Left colon (tissue), 2 donors: Measurements from ENCODE around the gene ATRX. TPM values are rescaled to one million over a fixed set of nuclear protein-coding genes. Genes with fewer than 3 reads are reported as not detected.
"Not testable (repeated sequence)": the region's sequence is repeated elsewhere in the genome, so short reads cannot be mapped to it uniquely, and the experiment has no call there.

Experiments used
- ATAC-seq: fragments of 200-7000 bp; cut with Tn5 transposase; one replicate; pipeline ENCODE4 v1.9.1; 2020; ENCODE audit warnings: mild to moderate bottlenecking, moderate library complexity
- DNase-seq, 2 donors: peaks; one replicate each; pipeline ENCODE4 v3.0.0-alpha.2; 2020
- intact Hi-C, 2 donors: fragments of 100-400 bp; cut with DNase I in 1 of 2; cut with micrococcal nuclease in 1 of 2; formaldehyde crosslinking; loops; one replicate each; pipeline versions ENCODE4 v1.11.2 to v1.14.0; 2022; cut with DNase I, micrococcal nuclease
- total RNA-seq, 2 donors: library from RNA; stranded (reverse); fragmentation: NEBNext Ultra II Directional; extraction: Animal tissue kit (Norgen Biotek cat#: 25700); gene quantifications; one replicate each; pipeline ENCODE4 v1.2.1, GENCODE V29; 2021
- donor health status: DM: no; HTN: no; CAD: no.
- donor health status: DM: yes; HTN: yes; CAD: no.

The ATRX gene
- total RNA-seq, 2 donors from 2014 or later, result 46.0 to 49.8 TPM

GRCh38 chrX:77639820-77640219 lies 146.2 kb downstream of the ATRX start:
- ATAC-seq (no peak), DNase-seq (no peak)
- intact Hi-C loops, result no loop called here

DNA sequence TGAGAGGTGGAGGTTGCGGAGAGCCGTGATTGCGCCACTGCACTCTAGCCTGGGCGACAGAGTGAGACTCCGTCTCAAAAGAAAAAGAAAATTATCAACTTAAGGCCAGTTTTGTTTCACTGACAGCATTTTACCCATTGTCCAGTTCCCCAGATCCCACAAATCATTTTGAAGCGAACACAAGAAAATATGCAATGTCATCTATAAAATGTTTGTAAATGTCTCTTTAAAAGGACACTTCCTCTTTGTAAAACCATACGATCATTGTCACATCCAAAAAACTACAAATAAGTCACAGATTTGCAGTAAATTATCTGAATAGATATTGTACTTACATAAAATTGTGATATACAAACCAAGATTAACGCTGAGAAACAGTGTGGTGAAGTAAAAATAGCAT lies 147.6 kb downstream of the ATRX start:
- intact Hi-C loops, result no loop called here
- no peak for ATAC-seq
- DNase-seq, result no peak

- DNase-seq (no peak), ATAC-seq (no peak)
- intact Hi-C loops, result no loop called here
Observed at GRCh38 chrX:77635373-77635772, 150.6 kb downstream of the ATRX start.

DNA sequence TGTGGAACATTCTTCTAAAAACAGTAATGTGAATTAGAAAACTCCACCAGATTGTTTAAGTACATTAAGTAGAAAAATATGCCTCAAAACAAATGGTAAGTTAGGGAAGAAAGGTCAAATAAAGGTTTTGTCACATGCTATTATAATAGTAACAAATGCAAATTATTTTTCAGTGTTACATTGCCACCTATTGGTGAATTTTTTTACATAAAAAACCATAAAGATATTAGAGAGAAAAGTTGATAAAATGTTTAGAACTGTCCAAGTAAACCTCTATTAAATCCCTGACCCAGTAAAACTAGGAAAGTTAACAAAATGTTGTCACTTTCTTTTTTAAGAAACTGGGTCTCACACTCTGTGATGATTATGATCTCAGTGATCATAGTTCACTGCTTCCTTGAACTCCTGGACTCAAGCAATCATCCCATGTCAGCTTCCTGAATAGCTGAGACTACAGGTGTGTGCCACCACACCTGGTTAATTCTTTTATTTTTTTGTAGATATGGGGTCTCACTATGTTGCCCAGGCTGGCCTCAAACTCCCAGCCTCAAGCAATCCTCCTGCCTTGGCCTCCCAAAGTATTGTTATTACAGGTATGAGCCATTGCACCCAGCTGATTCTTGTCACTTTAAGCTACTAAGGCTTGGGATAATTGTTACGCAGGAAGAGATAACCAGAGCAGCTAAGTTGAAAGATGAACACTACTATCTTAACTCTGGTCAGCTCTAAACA lies 157.6 kb downstream of the ATRX start:
- intact Hi-C loops, result no loop called here
- no peak for DNase-seq
- ATAC-seq, result peak; percentile 83

- no peak for ATAC-seq
- no peak for DNase-seq
- intact Hi-C loops, result no loop called here
Observed at GRCh38 chrX:77622672-77623071, 163.3 kb downstream of the ATRX start.

GRCh38 chrX:77622233-77622632 lies 163.8 kb downstream of the ATRX start:
- intact Hi-C loops, result no loop called here
- DNase-seq (no peak), ATAC-seq (no peak)

DNA sequence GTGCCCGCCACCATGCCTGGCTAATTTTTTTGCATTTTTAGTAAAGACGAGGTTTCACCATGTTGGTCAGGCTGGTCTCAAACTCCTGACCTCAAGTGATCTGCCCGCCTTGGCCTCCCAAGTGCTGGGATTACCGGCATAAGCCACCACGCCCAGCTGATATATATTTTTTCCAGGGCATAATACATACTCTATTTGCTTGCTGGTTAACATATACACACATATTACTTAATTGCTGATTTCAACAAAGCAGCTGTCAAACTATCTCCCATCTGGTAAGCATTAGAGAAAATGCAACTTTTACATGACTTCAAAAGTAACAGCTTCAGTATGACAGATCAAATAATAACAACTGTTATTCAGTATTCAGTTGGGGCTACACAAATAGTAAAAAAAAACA lies 164.6 kb downstream of the ATRX start:
- DNase-seq, ATAC-seq, intact Hi-C loops: not testable (repeated sequence)

DNA sequence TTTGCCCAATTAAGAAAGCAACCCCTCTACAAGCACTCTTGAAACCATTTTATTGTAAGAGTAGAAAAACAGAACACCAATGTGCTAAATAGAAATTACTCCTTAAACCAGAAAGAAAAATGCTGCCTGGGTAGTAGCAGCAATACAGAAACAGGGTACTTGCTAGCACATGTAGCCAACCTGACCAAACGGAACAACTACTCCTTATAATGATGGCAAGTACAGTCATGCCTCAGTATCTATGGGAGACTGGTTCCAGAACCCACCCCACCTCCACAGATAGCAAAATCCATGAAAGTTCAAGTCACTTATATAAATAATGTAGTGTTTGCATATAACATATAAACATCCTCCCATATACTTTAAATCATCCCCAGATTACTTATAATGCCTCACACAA lies 168.8 kb downstream of the ATRX start:
- no peak for ATAC-seq
- intact Hi-C loops, result no loop called here
- no peak for DNase-seq

GRCh38 chrX:77603635-77604336 lies 182.2 kb downstream of the ATRX start:
- ATAC-seq, result no peak
- intact Hi-C loops, result no loop called here

GRCh38 chrX:77597511-77597910 lies 188.5 kb downstream of the ATRX start:
- ATAC-seq (no peak), DNase-seq (no peak)
- intact Hi-C loops, result no loop called here

More at GRCh38 chrX:77603635-77604336, 182.2 kb downstream of the ATRX start:
- DNase-seq, result no peak

DNA sequence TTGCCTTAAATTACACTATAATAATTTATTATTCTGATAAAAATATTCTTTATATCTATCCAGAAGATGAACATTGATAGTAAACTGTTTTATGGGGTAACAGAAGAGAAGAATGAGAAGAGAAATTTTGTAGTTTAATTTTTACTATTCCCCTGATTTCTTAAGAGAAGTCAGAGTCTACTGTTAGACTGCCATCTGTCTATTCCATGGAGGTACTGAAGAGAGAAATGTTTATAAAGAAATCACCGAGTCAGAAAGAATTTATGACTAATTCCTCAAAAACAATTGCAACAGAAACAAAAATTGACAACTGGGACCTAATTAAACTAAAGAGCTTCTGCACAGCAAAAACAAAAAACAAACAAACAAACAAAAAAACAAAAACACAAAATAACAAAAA lies 188.9 kb downstream of the ATRX start:
- DNase-seq, result no peak
- no peak for ATAC-seq
- intact Hi-C loops, result no loop called here

GRCh38 chrX:77595848-77596247 lies 190.2 kb downstream of the ATRX start:
- ATAC-seq, result no peak
- intact Hi-C loops, result no loop called here
- no peak for DNase-seq

- ATAC-seq, result no peak
- no peak for DNase-seq
- intact Hi-C loops, result no loop called here
Observed at GRCh38 chrX:77572322-77572721, 213.7 kb downstream of the ATRX start.

DNA sequence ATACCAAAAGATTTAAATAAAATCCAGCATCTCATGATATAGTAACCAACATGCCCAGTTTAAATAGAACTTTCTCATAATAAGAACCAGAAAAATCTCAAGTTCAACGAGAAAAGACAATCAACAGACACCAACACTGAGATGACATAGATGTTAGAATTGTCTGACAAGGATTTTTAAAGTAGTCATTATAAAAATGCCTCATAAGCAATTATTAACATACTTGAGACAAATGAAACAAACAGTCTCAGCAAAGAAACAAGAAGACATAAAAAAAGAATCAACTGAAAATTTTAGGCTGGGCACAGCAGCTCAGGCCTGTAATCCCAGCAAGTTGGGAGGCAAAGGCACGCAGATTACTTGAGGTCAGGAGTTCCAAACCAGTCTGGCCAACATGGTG lies 220.7 kb downstream of the ATRX start:
- DNase-seq, result no peak
- ATAC-seq, result no peak
- intact Hi-C loops, result no loop called here

DNA sequence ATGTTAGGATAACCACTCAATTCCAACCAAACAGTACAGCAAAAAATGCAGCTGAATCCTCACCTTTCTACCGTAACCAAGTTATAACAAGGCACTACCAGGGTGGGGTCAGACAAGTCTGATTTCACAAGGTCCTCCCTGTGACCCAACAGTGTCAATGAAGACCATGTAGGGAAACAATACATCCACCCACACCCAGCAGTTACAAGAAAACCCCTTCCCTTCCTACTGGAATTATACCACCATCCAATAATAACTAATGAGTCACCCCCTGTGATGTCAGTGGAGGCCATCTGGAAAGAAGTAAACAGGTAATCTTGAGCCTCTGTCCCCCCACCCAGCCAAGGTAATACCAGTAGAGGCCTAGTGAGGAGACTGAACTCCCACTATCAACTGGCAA lies 221.2 kb downstream of the ATRX start:
- ATAC-seq, result no peak
- intact Hi-C loops, result no loop called here
- no peak for DNase-seq

DNA sequence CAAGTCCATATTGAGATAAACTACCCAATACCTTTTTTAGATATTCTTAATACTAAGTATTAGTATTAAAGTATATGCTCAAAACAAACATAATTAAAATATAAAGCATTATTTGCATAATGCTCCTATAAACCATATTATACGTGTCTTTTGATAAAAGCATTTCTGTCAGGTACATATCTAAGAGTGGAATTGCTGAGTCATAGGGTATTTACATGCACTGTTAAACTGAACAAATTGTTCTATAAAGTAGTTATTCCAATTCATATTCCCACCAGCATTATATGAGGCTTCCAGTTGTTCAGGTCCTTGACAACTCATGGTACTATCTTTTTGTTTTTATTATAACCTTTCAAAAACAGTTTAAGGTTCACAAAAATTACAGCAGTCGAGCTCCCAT lies 224.6 kb downstream of the ATRX start:
- intact Hi-C loops, result no loop called here
- DNase-seq (no peak), ATAC-seq (no peak)

DNA sequence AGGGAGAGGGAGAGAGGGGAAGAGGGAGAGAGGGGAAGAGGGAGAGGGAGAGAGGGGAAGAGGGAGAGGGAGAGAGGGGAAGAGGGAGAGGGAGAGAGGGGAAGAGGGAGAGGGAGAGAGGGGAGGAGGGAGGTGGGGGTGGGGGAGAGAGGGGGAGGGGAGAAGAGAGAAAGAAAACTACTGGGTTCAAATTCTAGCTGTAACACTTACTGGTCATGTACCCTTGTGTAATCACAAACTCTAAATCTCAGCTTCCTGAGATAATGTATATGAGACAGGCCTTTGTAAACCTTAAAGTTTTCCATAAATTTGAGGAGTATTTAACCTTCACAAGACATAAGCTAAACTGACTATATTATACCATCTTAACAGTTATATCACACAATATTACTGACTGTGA lies 229.7 kb downstream of the ATRX start:
- DNase-seq (no peak), ATAC-seq (no peak)
- intact Hi-C loops, result no loop called here

- DNase-seq (no peak), ATAC-seq (no peak)
- intact Hi-C loops, result no loop called here
Observed at GRCh38 chrX:77548751-77549150, 237.3 kb downstream of the ATRX start.

- intact Hi-C loops, DNase-seq, ATAC-seq: not testable (repeated sequence)
Observed at GRCh38 chrX:77539778-77540177, 246.2 kb downstream of the ATRX start.

GRCh38 chrX:77531261-77531660 lies 254.8 kb downstream of the ATRX start:
- DNase-seq, ATAC-seq, intact Hi-C loops: not testable (repeated sequence)

GRCh38 chrX:77528034-77528433 lies 258.0 kb downstream of the ATRX start:
- no peak for ATAC-seq

More at GRCh38 chrX:77528034-77528433, 258.0 kb downstream of the ATRX start:
- DNase-seq, result no peak
- intact Hi-C loops, result no loop called here
